ENCODE measurements around the gene UBE2R2. TPM values are rescaled to one million over a fixed set of nuclear protein-coding genes. Genes with fewer than 3 reads are reported as not detected.
"Not testable (repeated sequence)": the region's sequence is repeated elsewhere in the genome, so short reads cannot be mapped to it uniquely, and the experiment has no call there.

Gene UBE2R2
- total RNA-seq, 1 donor from 2014 or later = 18.3 TPM

DNA sequence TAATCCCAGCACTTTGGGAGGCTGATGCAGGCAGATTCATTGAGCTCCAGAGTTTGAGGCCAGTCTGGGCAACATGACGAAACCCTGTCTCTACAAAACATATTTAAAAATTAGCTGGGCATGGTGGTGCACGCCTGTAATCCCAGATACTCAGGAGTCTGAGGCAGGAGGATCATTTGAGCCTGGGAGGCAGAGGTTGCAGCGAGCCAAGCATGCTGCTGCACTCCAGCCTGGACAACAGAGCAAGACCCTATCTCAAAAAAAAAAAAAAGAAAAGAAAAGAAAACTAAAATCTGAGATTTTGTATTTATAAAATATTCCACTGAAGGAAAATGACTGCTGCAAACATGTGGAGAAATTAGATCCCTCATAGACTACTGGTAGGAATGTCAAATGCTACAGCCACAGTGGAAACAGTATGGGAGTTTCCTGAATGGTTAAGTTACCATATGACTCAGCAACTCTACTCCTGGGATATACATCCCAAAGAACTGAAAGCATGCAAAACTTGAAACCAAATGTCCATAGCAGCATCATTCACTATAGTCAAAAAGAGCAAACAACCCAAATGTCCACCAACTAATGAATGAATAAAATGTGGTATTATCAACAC is 125.6 kb downstream of the UBE2R2 start:
- Histone ChIP-seq H3K27me3 (ENCODE audit: control insufficient read depth in 3 of 3, insufficient read depth in 3 of 3, low read length in 3 of 3) (no peaks in the 10 kb centered on the region), H3K4me3 (ENCODE audit: low read length in 3 of 3) (no peak overlapping the region), H3K9ac (ENCODE audit: low read depth in 1 of 3, low read length in 3 of 3) (no peak overlapping the region), H3K9me3 (ENCODE audit: control insufficient read depth in 3 of 3, low read length in 3 of 3) (no peaks in the 10 kb centered on the region), H3K27ac (ENCODE audit: low read depth, low read length) (no peak overlapping the region), H3K4me1 (ENCODE audit: control insufficient read depth in 3 of 3, insufficient read depth in 3 of 3, low read length in 3 of 3) (peaks cover 2 to 9% (median 6%) of the 10 kb centered on the region in 3 donors), H3K36me3 (ENCODE audit: control insufficient read depth in 3 of 3, insufficient read depth in 3 of 3, low read length in 3 of 3) (peaks cover 17 to 38% (median 33%) of the 10 kb centered on the region in 3 donors)

DNA sequence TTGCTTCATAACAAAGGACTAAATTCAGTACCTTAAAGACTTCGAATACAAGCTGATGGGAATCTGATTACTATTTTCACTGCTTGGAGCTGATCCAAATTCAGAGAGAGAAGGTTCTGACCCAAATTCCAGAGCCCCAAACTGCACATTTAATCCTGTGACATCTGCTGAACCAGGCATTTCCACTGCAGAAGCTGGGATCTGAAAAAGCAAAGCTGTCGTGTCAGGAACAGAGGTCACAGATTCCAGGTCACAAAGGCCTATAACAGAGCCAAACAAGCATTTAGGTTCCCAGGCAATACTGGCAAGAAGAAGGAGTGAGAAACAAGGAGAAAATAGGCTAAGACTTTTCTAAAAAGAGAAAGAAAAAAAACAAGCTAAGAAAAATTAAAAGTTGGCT is 126.4 kb downstream of the UBE2R2 start:
- H3K4me1 ChIP-seq (ENCODE audit: control insufficient read depth in 3 of 3, insufficient read depth in 3 of 3, low read length in 3 of 3) = peaks cover 2 to 9% (median 6%) of the 10 kb centered on the region in 3 donors
- H3K9me3 ChIP-seq (ENCODE audit: control insufficient read depth in 3 of 3, low read length in 3 of 3) = no peaks in the 10 kb centered on the region
- H3K27me3 ChIP-seq (ENCODE audit: control insufficient read depth in 3 of 3, insufficient read depth in 3 of 3, low read length in 3 of 3) = no peaks in the 10 kb centered on the region
- no peak overlapping the region for H3K9ac ChIP-seq (ENCODE audit: low read depth in 1 of 3, low read length in 3 of 3)
- peaks cover 18 to 46% (median 33%) of the 10 kb centered on the region in 3 donors for H3K36me3 ChIP-seq (ENCODE audit: control insufficient read depth in 3 of 3, insufficient read depth in 3 of 3, low read length in 3 of 3)
- H3K27ac ChIP-seq (ENCODE audit: low read depth, low read length) = no peak overlapping the region
- H3K4me3 ChIP-seq (ENCODE audit: low read length in 3 of 3) = no peak overlapping the region

DNA sequence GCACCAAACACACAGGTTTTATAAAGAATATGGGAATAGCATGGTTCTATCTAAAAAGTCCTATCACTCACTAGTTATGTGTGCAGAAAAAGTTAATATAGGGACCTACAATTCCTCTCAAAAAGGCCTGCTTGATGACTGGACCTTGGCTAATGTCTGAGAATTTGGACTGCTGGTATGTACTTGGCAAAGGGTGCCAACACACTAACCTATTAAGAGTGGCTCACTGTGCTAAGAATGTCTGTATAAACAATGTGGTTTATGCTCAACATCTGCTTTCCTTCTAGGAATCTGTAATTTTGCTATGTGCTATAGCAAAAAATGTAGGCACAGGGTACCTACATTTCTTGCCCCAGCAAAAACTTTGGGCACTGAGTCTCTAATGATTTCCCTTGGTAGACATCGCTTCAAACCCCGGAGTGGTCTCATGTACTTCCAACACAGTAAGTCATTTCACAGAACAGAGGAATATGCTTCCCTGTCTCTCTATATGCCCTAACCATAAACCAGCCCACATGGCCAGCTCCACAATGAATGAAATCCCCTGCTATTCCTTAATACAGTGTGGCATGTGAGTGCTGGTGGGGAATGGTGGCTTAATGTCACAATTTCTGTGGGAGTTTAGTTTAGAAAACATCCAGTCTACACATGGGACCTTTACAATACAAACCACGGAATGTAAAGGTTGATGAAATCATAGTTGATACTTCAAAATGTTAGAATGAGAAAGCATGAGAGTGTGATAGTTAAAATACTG is 130.0 kb downstream of the UBE2R2 start:
- H3K27me3 ChIP-seq (ENCODE audit: control insufficient read depth in 3 of 3, insufficient read depth in 3 of 3, low read length in 3 of 3) = no peaks in the 10 kb centered on the region
- H3K4me3 ChIP-seq (ENCODE audit: low read length in 3 of 3) = no peak overlapping the region
- no peak overlapping the region for H3K9ac ChIP-seq (ENCODE audit: low read depth in 1 of 3, low read length in 3 of 3)
- no peaks in the 10 kb centered on the region for H3K9me3 ChIP-seq (ENCODE audit: control insufficient read depth in 3 of 3, low read length in 3 of 3)
- peaks cover 13 to 36% (median 21%) of the 10 kb centered on the region in 3 donors for H3K36me3 ChIP-seq (ENCODE audit: control insufficient read depth in 3 of 3, insufficient read depth in 3 of 3, low read length in 3 of 3)
- no peak overlapping the region for H3K27ac ChIP-seq (ENCODE audit: low read depth, low read length)
- H3K4me1 ChIP-seq (ENCODE audit: control insufficient read depth in 3 of 3, insufficient read depth in 3 of 3, low read length in 3 of 3) = peaks cover 2 to 9% (median 6%) of the 10 kb centered on the region in 3 donors

- Histone ChIP-seq H3K4me1 (ENCODE audit: control insufficient read depth in 3 of 3, insufficient read depth in 3 of 3, low read length in 3 of 3) (no peaks in the 10 kb centered on the region), H3K9ac (ENCODE audit: low read depth in 1 of 3, low read length in 3 of 3) (no peak overlapping the region), H3K36me3 (ENCODE audit: control insufficient read depth in 3 of 3, insufficient read depth in 3 of 3, low read length in 3 of 3) (peaks cover 9 to 32% (median 15%) of the 10 kb centered on the region in 3 donors), H3K27ac (ENCODE audit: low read depth, low read length) (no peak overlapping the region), H3K9me3 (ENCODE audit: control insufficient read depth in 3 of 3, low read length in 3 of 3) (no peaks in the 10 kb centered on the region), H3K27me3 (ENCODE audit: control insufficient read depth in 3 of 3, insufficient read depth in 3 of 3, low read length in 3 of 3) (no peaks in the 10 kb centered on the region), H3K4me3 (ENCODE audit: low read length in 3 of 3) (no peak overlapping the region)
Measured at GRCh38 chr9:33950371-33950770, 133.4 kb downstream of the UBE2R2 start.

- Histone ChIP-seq H3K4me1 (ENCODE audit: control insufficient read depth in 3 of 3, insufficient read depth in 3 of 3, low read length in 3 of 3) (no peaks in the 10 kb centered on the region), H3K9ac (ENCODE audit: low read depth in 1 of 3, low read length in 3 of 3) (no peak overlapping the region), H3K36me3 (ENCODE audit: control insufficient read depth in 3 of 3, insufficient read depth in 3 of 3, low read length in 3 of 3) (peaks cover 8 to 32% (median 23%) of the 10 kb centered on the region in 3 donors), H3K27me3 (ENCODE audit: control insufficient read depth in 3 of 3, insufficient read depth in 3 of 3, low read length in 3 of 3) (no peaks in the 10 kb centered on the region), H3K9me3 (ENCODE audit: control insufficient read depth in 3 of 3, low read length in 3 of 3) (no peaks in the 10 kb centered on the region), H3K27ac (ENCODE audit: low read depth, low read length) (no peak overlapping the region), H3K4me3 (ENCODE audit: low read length in 3 of 3) (no peak overlapping the region)
Measured at GRCh38 chr9:33952066-33952465, 135.1 kb downstream of the UBE2R2 start.

GRCh38 chr9:33956544-33956943 is 139.6 kb downstream of the UBE2R2 start:
- no peak overlapping the region for H3K4me3 ChIP-seq (ENCODE audit: low read length in 3 of 3)
- H3K27me3 ChIP-seq (ENCODE audit: control insufficient read depth in 3 of 3, insufficient read depth in 3 of 3, low read length in 3 of 3) = no peaks in the 10 kb centered on the region
- no peak overlapping the region for H3K27ac ChIP-seq (ENCODE audit: low read depth, low read length)
- H3K36me3 ChIP-seq (ENCODE audit: control insufficient read depth in 3 of 3, insufficient read depth in 3 of 3, low read length in 3 of 3) = peaks cover 6 to 26% (median 21%) of the 10 kb centered on the region in 3 donors
- no peaks in the 10 kb centered on the region for H3K9me3 ChIP-seq (ENCODE audit: control insufficient read depth in 3 of 3, low read length in 3 of 3)
- no peaks in the 10 kb centered on the region for H3K4me1 ChIP-seq (ENCODE audit: control insufficient read depth in 3 of 3, insufficient read depth in 3 of 3, low read length in 3 of 3)
- H3K9ac ChIP-seq (ENCODE audit: low read depth in 1 of 3, low read length in 3 of 3) = no peak overlapping the region

DNA sequence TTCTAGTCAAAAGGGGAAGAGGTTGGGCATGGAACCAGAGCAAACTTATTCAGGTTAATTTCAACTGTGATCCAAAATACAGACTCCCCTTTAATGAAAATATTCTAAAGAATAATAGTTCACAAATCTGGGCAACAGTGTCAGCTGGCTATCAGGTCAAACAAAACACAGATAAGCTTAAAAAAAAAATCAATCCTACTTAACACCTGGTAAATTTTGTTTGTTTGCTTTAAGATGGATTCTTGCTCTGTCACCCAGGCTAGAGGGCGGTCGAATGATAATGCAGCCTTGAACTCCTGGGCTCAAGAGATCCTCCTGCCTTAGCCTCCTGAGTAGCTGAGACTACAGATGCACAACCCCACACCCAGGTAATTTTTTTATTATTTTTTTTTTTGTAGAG is 142.8 kb downstream of the UBE2R2 start:
- Histone ChIP-seq H3K27me3 (ENCODE audit: control insufficient read depth in 3 of 3, insufficient read depth in 3 of 3, low read length in 3 of 3) (no peaks in the 10 kb centered on the region), H3K27ac (ENCODE audit: low read depth, low read length) (no peak overlapping the region), H3K4me1 (ENCODE audit: control insufficient read depth in 3 of 3, insufficient read depth in 3 of 3, low read length in 3 of 3) (no peaks in the 10 kb centered on the region), H3K4me3 (ENCODE audit: low read length in 3 of 3) (no peak overlapping the region), H3K9ac (ENCODE audit: low read depth in 1 of 3, low read length in 3 of 3) (no peak overlapping the region), H3K9me3 (ENCODE audit: control insufficient read depth in 3 of 3, low read length in 3 of 3) (no peaks in the 10 kb centered on the region), H3K36me3 (ENCODE audit: control insufficient read depth in 3 of 3, insufficient read depth in 3 of 3, low read length in 3 of 3) (peaks cover 6 to 16% (median 12%) of the 10 kb centered on the region in 3 donors)

DNA sequence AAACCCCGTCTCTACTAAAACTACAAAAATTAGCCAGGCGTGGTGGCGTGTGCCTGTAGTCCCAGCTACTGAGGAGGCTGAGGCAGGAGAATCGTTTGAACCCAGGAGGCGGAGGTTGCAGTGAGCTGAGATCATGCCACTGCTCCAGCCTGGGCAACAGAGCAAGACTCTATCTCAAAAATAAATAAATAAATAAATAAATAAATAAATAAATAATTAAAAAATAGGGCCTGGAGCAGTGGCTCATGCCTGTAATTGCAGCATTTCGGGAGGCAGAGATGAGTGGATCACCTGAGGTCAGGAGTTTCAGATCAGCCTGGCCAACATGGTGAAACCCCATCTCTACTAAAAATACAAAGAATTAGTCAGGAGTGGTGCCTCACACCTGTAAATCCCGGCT is 145.5 kb downstream of the UBE2R2 start:
- peaks cover 4 to 10% (median 5%) of the 10 kb centered on the region in 3 donors for H3K36me3 ChIP-seq (ENCODE audit: control insufficient read depth in 3 of 3, insufficient read depth in 3 of 3, low read length in 3 of 3)
- not testable (repeated sequence) for H3K27ac ChIP-seq (ENCODE audit: low read depth, low read length); H3K4me3 ChIP-seq (ENCODE audit: low read length in 3 of 3); H3K4me1 ChIP-seq (ENCODE audit: control insufficient read depth in 3 of 3, insufficient read depth in 3 of 3, low read length in 3 of 3); H3K9me3 ChIP-seq (ENCODE audit: control insufficient read depth in 3 of 3, low read length in 3 of 3); H3K9ac ChIP-seq (ENCODE audit: low read depth in 1 of 3, low read length in 3 of 3); H3K27me3 ChIP-seq (ENCODE audit: control insufficient read depth in 3 of 3, insufficient read depth in 3 of 3, low read length in 3 of 3)

DNA sequence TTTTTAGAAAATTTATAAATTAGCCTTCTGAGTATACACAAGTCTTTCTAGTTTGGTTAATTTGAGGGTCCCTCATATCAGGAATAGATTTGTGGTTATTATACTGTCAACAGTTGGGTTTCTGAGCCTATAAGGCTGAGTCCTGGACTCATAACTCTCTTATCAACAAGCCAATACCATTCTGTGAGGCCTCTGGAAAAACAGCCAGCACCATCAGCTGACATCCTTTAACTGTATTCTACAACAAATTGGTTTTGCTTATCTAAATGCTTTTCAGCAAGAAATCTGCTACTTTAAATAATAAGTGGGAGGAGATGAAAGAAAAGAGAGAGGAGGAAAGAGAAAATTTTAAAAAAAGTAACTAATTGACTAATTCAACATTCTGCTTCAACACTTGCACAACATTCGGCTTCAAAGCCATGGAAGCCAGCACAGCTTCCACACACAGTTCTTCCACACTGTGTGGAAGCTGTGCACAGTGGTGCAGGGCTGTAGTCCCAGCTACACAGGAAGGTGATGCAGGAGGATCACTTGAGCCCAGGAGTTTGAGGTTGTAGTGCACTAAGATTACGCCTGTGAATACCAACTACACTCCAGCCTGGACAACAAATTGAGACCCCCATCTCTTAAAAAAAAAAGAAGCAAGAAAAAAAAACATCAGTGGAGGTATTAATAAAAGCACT is 147.3 kb downstream of the UBE2R2 start:
- H3K27ac ChIP-seq (ENCODE audit: low read depth, low read length) = no peak overlapping the region
- no peaks in the 10 kb centered on the region for H3K4me1 ChIP-seq (ENCODE audit: control insufficient read depth in 3 of 3, insufficient read depth in 3 of 3, low read length in 3 of 3)
- H3K27me3 ChIP-seq (ENCODE audit: control insufficient read depth in 3 of 3, insufficient read depth in 3 of 3, low read length in 3 of 3) = no peaks in the 10 kb centered on the region
- no peak overlapping the region for H3K9ac ChIP-seq (ENCODE audit: low read depth in 1 of 3, low read length in 3 of 3)
- no peaks in the 10 kb centered on the region for H3K9me3 ChIP-seq (ENCODE audit: control insufficient read depth in 3 of 3, low read length in 3 of 3)
- H3K36me3 ChIP-seq (ENCODE audit: control insufficient read depth in 3 of 3, insufficient read depth in 3 of 3, low read length in 3 of 3) = peaks cover under 1 to 10% (median 4%) of the 10 kb centered on the region in 3 donors
- H3K4me3 ChIP-seq (ENCODE audit: low read length in 3 of 3) = no peak overlapping the region
